ENCODE results near the gene LYSMD2. TPM values are rescaled to one million over a fixed set of nuclear protein-coding genes. Genes with fewer than 3 reads are reported as not detected.

The LYSMD2 gene
- polyA plus RNA-seq, 3 donors: 3.1 to 4.5 (median 3.8) TPM

DNA sequence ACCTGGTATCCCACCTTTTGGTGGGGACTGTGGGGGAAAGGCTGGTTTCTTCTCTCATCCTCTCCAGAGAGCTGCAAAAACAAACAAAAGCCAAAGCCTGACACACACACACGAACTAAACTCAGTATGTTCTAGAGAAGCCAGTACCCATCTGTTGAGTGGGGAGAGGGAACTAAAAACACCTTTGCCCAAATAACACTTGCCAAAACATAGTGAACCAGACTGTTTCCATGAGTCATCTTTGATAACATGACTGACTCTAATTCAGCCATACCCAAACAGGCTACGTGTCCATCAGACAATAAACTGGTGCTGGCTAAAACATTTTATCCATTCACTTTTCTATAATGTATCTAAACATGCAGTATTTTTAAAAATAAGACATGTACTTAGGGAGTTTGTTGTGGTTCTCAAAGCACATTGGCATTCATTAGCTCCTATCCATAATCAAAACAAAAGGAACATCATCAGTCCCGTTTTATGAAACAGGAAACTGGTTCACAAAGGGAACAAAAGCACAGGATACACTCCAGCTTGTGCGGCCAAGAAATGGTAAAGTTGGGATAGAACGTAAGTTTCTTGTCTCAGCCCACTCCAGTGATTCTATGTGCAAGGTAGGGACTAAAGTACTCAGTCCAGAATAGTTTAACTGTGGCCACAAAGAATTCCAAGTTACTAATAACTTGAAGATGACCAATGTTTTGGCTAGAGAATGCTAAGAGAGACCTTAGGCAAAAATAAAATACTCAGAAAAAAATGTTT lies 16.1 kb downstream of the LYSMD2 start:
- DNase-seq: no peak

DNA sequence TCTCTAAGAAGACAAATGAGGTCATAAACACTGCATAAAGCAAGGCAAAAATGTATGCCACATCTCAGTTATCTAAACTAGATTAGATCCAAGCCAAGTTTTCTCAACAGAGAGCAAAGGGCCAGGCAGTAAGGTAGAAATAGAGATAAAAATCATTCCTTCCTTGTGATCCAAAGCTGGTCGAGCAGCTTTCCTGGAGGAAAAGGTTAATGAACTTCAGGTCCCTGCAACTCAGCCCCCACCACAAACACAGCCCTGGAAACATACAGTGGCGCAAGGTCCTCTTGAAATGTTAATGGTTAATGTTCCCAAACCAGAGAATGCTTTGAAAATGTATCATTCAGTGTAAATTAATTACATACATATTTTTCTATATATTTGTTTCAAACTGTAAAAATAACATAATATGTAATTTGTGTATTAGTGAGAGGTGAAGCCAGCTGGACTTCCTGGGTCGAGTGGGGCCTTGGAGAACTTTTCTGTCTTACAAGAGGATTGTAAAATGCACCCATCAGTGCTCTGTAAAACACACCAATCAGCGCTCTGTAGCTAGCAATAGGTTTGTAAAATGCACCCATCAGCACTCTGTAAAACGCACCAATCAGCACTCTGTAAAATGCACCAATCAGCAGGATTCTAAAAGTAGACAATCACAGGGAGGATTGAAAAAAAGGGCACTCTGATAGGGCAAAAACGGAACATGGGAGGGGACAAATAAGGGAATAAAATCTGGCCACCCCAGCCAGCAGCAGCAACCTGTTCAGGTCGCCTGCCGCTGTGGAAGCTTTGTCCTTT lies 17.1 kb downstream of the LYSMD2 start:
- DNase-seq: no peak

DNA sequence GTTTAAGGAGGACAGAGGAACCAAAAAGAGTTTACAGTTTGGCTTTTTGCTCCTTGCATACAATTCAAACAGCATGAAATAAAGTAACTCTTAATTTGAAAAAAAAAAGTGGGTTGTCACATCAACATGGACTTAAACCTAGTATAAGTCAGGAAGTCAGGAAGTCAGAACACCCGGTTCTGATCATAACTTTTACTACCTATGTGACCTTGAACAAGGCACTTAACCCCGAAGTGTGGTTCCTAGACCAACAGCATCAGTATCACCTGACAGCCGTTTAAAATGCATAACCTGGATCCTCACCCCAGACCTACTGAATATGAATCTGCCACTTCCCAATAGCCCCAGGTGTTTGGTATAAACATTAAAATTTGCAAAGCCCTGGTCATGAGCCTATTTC lies 18.7 kb downstream of the LYSMD2 start:
- DNase-seq: no peak

DNA sequence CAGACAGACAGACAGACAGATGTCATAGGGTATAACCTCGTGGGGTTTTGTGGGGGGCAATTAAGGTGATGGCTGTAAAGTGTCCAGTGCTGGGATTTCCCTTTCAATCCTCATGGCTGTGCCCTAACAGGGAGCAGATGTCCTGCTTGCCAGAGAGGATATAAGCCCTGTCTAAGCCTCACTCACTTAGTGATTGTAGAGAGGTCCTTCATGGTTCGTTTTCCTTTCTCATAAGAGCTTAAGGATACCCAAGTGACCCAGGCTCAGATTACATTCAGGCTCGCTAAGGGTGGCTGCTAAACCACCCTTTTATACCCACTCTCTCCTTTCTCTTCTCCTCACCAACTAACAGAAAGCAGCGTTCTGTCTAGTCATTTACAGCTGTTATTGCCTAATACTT lies 19.2 kb downstream of the LYSMD2 start:
- DNase-seq: no peak

DNA sequence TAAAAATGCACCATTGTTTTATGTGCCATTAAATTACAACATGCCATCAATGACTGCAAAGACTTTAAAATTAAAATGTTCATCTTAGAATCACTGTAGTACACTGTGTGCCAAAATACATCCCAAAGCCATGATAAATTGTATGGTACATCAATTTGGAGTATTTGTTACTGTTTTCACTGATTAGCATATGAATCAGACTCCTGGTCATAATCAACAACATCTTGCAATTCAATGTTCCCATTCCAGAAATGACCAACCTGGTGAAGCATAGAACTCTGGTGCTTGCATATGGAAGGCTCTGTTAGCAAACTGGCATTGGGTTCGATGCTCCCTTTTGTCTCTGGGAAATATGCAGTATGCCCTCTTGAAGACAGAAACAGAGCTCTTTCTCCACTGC lies 22.5 kb downstream of the LYSMD2 start:
- DNase-seq: no peak

DNA sequence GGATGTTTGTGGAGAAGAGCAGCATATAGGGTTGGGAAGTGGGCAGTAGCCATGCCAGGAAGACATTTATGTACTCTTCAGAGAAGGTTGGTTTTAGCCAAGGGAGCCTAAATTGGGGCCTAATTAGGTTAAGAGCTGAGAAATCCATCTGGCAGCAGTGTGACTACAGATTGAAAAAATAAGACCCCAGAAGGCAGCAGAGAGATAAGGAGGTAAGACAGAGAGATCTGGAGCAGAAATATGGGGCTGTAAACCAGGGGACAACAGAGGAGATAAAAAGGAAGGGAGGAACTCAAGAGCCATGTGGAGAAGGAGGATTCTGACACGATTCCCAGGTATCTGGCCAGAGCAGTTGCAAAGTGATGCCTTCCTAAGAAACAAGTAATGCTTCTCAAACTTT lies 23.3 kb downstream of the LYSMD2 start:
- no peak for DNase-seq

DNA sequence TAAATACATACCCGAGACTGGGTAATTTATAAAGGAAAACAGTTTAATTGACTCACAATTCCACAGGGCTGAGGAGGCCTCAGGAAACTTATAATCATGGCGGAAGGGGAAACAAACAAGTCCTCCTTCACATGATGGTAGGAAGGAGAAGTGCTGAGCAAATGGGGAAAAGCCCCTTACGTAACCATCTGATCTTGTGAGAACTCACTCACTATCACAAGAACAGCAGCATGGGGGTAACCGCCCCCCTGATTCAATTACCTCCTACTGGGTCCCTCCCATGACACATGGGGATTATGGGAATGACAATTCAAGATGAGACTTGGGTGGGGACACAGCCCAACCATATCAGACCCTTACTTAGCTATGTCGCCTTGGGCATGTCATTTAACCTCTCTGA lies 28.4 kb downstream of the LYSMD2 start:
- no peak for DNase-seq

DNA sequence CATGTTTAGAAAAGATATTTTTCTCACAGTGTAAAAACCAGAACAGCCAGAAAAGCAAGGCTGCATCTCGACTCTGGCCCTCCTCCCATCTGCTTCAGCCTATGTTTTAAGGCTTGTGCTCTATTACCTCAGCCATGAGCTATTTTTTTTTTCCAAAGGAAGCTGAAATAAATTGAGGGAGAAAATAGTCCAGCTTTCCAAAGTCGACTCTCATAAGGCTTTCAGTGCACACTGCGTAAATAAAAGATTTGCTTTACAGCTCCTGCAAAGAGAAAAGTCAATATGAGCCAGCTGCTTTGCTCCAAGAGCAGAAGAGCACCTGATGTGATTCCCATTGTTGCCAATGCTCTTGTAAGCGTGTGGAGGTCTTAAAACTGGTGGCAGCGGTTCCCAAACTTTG lies 29.4 kb downstream of the LYSMD2 start:
- DNase-seq: no peak

DNA sequence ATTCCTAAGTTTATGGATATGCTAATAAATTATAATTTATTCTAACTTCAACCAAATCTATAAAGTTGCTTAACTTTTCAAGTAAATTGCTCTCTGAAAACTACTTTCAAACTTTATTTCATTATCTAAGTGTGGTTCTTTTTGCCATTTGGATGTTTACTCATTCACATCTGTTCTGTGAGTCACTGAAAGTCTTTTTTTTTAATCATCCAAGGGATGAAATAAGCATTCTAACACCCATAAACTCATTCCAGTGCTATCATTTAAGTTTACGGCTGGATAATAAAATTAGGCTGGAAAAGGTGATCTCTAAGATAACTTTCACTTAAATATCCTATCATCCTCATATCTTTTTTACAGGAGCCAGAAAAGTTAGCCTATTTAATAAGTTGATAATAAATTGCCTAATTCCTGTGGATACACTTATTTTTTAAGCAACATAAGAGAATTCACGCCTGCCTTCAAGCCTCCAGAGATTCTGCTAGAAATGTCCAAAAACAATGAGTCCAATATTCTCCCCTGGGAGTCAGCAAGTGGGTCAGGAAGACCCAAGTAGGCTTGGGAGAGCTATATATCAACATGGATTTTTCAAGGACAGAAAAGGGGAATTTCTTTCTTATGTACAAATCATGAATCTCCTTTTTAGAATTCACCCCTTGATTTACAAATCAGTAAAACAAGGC lies 30.4 kb downstream of the LYSMD2 start:
- DNase-seq: no peak

DNA sequence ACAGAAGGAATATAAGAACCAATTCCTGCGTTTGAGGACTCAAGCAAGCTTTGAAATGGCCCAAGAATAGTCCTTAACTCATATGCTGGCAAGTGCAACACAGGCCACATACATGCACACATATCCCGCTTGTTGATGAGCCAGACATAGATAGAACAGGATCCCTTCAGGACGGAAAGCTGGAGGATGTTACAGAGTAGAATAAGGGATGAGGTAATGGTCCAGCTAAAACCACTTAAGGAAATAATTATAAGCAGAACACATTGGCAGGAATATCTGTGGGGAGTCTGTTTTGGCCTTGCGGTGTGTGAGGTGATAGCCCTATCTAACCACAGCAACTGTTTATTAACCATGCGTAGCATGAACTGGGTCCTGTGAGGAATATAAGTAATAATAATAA lies 31.2 kb downstream of the LYSMD2 start:
- no peak for DNase-seq

DNA sequence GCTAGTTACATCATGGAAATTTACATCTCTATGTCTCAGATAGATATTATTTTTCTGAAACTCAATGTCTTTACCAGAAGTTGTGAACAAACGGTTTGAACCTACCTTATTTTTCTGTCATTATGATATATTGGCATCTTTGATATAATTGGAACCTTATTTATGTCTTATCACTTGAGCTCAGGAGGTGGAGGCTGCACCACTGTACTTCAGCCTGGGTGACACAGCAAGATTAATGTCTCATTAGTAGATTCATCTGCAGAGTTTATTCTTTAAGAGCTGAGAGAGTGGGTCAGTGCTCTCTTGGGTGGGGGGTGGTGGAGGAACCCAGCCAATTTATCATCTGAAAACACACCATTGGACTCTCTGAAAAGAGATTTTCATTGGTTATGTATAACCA lies 34.7 kb downstream of the LYSMD2 start:
- DNase-seq: no peak

DNA sequence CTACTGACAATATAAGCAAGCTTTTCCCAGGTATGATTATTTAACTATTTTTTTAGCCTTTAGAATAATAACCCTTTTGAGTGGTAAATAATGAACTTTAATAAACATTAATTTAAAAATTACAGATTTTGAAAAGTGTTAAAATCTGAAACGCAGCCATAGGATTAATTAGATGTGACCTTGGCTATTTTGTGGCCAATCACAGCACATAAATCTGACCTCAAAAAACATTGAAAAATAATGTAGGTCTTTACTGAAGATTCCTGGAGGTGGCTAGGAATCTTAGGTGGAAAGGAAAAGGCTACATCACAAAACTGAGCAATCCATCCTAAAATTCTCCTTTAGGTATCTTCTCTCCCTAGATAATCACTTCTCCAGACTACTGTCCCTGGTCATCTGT lies 38.1 kb downstream of the LYSMD2 start:
- DNase-seq: no peak

DNA sequence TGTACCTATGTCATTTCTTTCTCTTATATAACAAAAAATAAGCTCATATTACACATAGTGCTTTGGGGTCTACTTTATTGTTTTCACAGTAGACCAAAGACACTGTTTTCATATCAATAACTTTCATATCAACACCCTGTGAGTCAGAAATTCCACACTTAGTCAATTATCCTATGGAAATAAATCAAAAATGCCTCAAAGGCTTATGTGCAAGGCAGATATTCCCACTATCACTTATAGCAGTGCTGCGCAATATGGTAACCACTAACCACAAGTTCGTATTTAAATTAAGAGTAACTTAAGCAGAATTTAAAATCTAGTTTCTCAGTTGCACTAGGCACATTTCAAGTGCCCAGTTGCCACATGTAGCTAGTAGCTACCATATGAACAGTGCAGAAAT lies 40.3 kb downstream of the LYSMD2 start:
- DNase-seq: no peak

DNA sequence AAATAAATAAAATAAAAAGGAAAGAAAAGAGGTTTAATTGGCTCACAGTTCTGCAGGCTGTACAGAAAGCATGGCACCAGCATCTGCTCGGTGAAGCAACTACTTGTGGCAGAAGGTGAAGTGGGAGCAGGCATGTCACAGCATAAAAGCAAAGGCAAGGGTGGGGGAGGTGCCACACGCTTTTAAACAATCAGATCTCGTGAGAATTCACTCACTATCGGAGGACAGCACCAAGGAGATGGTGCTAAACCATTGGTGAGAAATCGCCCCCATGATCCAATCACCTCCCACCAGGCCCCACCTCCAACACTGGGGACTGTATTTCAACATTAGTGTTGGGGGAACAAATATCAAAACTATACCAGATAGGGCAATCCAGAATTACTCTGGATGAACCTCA lies 40.9 kb downstream of the LYSMD2 start:
- DNase-seq: no peak

DNA sequence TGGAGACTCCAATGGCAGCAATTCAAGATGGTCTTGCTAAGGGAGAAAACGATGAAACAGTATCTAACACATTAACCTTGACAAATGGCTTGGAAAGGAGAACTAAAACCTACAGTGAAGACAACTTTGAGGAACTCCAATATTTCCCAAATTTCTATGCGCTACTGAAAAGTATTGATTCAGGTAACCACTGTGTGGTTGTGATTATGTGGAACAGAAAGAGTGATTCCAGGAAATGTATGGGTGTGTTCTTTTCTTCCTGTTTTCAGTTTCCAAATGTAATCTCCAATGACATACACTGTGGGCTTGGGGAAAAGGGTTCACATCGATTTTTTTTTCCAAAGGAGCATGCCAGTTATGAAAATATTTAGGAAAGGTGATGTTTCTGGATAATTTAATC lies 45.3 kb downstream of the LYSMD2 start:
- DNase-seq: no peak

DNA sequence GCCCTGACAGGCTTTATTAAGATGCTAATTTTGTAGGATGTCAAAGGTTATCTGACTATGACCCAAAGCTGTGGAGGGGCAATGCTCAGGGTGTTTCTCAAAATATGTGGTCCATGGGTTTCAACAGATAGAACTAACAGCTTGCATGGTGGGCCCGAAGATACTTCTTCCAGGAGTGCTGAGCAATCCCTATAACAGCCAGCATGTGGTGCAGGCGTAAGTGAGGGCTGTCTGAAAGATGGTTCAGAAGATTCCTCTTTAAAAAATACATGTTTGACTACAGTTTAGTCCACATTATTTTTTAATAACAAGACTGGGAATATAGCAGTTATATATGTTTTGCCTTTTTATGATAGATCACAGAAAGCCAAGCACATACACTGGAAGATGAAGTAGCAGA lies 48.6 kb downstream of the LYSMD2 start:
- DNase-seq: no peak

DNA sequence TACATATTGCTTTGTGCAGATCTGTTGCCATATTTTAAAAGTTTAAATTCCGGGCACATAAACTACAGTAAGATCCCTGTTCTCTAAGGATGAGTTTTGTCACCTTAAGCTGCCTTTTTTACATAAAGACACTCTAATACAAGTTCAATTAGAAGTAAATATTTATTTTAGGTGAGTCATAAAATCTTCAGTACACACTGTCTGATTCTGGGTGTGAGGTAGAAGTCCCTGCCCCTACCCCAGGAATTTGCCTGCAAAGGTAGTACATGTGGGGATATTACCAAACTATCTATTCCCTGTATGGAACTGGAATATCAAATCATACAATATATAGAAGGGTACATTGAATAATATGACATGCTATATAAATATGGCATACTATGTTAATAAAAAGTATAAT lies 49.9 kb downstream of the LYSMD2 start:
- DNase-seq: no peak

DNA sequence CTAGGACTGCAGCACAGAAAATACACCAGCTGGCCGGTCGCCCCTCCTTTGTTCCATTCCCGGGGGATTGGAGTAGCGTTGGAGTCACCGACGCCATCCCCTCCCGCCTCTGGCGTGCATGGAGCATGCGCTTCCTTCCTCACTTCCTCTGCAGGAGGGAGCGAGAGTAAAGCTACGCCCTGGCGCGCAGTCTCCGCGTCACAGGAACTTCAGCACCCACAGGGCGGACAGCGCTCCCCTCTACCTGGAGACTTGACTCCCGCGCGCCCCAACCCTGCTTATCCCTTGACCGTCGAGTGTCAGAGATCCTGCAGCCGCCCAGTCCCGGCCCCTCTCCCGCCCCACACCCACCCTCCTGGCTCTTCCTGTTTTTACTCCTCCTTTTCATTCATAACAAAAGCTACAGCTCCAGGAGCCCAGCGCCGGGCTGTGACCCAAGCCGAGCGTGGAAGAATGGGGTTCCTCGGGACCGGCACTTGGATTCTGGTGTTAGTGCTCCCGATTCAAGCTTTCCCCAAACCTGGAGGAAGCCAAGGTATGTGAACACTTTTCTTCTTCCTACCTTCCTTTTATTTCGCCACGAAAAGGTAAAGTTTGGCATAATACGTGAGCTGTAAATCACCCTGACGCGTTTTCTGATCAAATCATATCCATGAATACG lies 56.0 kb downstream of the LYSMD2 start, which contains the start of gene SCG3:
TSS of gene SCG3 (plus strand) at position 201 of the 661 bp plus-strand sequence. CDS start at position 454, 253 bp downstream.
- peak; percentile 87 for DNase-seq

DNA sequence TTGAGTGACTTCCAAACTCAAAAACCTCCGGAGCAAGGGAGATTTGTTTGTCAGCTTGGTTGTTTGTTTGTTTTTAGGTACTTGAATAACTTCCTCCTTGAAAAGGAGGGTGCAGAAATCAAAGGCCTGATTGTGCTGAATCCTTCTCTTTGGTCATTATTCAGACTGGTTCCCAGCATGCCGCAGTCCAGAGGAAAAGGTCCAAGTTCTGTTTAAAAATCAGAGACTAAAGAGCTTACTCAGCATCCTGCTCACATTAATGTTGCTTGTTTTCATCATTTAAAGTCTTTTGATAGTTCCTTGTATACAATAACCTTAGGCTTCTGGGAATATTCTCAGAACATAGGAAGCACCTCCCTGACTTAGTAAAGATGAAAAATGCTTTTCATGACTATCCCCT lies 57.1 kb downstream of the LYSMD2 start:
- DNase-seq: no peak

DNA sequence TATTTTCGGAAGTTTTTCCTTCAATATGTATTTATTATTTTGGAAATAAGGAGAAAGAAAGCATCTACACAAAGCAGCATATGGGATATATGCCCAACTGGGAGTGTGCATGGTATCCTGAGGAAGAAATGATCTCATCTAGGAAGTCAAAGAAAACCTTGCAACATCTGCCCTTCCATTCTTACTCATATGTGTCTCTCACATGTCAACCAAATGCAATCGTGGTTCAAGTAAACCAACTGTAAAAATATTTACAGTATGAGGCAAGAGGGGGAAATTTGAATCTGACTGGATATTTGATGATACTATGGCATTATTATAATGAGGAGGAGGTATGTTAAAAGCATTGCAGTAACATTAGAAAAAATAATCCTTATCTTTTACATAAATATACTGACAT lies 59.4 kb downstream of the LYSMD2 start:
- DNase-seq: no peak

DNA sequence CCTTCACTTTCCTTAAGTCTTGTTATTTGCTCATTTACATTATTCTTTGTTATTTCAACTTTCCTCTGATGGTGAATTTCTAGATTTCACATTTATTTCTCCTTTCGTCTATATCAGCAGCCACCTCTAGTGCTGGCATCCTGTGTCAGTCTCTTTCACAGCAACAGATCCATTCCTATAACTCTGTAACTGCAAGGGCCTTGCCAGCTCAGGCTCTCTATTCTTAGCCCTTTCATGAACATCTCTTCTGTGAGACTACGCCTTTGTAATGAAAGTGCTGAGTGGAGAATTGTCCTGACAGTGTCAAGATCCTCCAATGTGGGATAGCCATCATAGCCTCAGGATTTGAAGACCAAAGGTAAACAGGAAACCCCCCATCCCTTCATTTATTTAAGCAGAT lies 60.0 kb downstream of the LYSMD2 start:
- no peak for DNase-seq

DNA sequence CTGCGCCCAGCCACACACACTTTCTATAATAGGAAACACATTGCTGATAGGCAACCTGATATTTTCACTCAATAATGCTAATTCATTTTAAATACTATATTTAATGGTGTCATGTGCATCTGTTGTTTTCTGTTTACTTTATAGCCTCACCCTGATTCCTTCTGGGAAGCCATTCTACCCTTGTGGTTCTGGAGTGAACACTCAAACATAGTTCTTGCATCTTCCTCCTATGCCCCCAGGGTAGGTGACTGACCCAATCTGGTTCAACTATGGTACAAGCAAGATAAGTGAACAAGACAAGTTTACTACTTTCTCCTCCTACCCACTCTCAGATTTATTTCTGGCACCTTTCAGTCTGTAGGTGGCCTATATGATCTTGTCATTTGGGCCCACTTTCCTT lies 60.4 kb downstream of the LYSMD2 start:
- no peak for DNase-seq

Measured in renal pelvis (tissue), 4 donors.